ENCODE measurements around the gene SEMA3C.

SEMA3C gene

DNA sequence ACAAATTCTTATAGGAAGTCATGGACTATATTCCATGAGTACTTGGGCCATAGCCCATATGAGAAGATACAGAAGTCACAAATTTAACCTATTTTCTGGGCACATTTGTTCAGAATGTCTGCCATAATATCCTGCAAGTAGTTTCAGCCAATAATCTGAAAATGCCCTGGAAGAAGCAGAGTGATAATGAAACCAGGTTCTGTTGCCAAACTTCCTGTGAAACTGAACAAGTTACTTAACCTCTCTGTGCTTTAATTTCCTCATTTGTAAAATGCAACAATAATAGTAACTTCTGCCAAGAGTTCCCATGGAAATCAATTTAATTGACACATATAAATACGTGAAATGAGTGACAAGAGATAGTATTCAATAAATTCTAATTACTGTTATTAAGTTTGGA is 88.8 kb downstream of the SEMA3C start:
- TF ChIP-seq, protein P1, sequence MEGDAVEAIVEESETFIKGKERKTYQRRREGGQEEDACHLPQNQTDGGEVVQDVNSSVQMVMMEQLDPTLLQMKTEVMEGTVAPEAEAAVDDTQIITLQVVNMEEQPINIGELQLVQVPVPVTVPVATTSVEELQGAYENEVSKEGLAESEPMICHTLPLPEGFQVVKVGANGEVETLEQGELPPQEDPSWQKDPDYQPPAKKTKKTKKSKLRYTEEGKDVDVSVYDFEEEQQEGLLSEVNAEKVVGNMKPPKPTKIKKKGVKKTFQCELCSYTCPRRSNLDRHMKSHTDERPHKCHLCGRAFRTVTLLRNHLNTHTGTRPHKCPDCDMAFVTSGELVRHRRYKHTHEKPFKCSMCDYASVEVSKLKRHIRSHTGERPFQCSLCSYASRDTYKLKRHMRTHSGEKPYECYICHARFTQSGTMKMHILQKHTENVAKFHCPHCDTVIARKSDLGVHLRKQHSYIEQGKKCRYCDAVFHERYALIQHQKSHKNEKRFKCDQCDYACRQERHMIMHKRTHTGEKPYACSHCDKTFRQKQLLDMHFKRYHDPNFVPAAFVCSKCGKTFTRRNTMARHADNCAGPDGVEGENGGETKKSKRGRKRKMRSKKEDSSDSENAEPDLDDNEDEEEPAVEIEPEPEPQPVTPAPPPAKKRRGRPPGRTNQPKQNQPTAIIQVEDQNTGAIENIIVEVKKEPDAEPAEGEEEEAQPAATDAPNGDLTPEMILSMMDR (IDR thresholded peaks at IDR 0.05; ENCODE audit: low read depth, low read length) = no peak
- DNase-seq (ENCODE audit: low read depth in 2 of 2) = no peak
- no peak overlapping the region for H3K4me3 ChIP-seq (replicated peaks in 1 of 2; ENCODE audit: low read depth in 2 of 2, low read length in 2 of 2)

DNA sequence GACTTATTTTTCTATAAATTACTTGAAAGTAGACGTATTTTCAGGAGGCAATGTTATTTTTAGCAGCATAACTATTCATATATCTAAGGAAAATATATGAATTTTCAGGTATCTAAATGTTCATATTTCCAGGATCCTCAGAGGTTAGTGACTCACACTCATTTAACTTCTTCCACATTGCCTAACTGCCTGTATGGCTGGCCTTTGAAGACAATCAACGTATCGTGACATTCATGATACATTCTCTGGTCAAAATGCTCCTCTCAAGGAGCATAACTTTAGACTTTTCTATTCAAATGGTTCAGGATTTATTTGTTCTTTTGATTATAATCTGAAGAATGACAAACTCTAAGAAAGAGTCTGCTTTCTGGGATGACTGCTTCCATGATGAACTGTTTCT is 89.3 kb downstream of the SEMA3C start:
- no peak overlapping the region for H3K4me3 ChIP-seq (replicated peaks in 1 of 2; ENCODE audit: low read depth in 2 of 2, low read length in 2 of 2)
- DNase-seq (ENCODE audit: low read depth in 2 of 2) = peak in 1 of 2 donors; percentile 57
- TF ChIP-seq, protein P1 (IDR thresholded peaks at IDR 0.05; ENCODE audit: low read depth, low read length) = no peak

DNA sequence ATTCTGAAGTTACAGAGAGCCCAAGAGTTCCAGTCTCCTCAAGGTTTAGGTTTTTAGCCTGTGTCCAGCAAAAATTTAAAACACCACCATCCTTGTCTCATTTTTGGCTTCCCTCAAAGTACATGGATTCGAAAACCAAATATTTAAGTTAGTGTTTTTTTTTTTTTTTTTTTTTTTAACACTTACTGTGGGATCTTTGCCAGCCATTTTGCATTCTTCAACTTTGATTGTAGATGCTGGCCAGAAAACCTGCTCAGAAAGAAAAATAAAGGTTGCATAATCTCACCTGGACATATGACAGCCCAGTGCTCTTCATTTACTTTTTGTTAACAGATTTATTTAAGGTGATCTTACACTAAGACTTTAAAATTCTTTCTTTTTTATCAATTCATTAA is 91.6 kb downstream of the SEMA3C start:
- TF ChIP-seq, protein P1 (IDR thresholded peaks at IDR 0.05; ENCODE audit: low read depth, low read length) = no peak
- DNase-seq (ENCODE audit: low read depth in 2 of 2) = peak; percentile 58 to 65
- H3K4me3 ChIP-seq (replicated peaks in 1 of 2; ENCODE audit: low read depth in 2 of 2, low read length in 2 of 2) = no peak overlapping the region

DNA sequence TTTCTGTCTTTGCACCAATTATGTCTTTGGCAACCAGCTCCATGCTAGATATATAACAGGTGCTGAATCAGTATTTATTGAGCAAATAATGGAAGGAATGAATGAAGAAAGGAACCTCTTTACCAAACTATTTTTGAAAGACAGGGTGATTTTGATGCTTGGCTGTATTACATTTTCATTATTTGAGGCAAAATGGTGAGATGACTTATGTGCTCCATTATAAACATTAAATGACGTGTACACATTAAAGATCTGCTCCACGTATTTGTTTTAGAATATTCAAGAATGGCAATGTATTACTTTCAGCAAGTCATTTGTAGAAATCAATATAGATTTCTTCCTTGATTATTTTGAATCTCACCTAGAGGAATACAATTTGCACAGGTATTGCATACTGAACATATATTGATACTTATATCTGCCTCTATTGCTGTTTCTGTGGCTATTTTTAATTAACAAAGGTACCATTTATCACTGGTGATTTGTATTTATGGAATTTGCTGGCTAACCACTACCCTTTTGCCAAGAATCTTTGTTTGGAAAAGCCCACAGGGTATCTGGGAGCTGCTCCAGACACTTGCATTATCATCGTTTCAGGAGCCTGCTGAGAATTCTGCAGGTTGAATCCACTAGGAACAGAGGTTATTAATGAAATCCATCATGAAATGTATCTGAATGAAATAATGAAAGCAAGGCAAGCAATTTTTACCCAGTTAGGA is 92.2 kb downstream of the SEMA3C start:
- TF ChIP-seq, protein P1 (IDR thresholded peaks at IDR 0.05; ENCODE audit: low read depth, low read length) = no peak
- peak in 1 of 2 donors; percentile 64 for DNase-seq (ENCODE audit: low read depth in 2 of 2)
- no peak overlapping the region for H3K4me3 ChIP-seq (replicated peaks in 1 of 2; ENCODE audit: low read depth in 2 of 2, low read length in 2 of 2)

DNA sequence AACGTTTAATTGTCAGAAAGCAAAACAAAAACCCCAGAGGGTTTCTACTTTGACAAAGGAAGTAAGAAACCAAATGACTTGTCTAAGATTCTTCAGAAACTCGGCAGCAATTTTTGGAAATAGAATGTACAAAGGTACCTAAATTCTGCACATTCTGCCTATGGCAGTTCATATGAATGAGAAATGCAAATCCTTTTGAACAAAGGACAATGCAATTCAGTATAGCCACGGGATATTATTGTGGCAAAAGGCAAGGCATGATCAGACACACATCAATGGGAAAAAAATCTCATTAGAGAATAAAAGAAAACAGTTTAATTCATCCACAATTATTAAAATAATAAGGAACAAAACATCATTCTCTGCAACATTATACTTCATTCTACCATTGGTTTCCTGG is 93.4 kb downstream of the SEMA3C start:
- TF ChIP-seq, protein P1 (IDR thresholded peaks at IDR 0.05; ENCODE audit: low read depth, low read length) = no peak
- no peak overlapping the region for H3K4me3 ChIP-seq (replicated peaks in 1 of 2; ENCODE audit: low read depth in 2 of 2, low read length in 2 of 2)
- DNase-seq (ENCODE audit: low read depth in 2 of 2) = no peak

DNA sequence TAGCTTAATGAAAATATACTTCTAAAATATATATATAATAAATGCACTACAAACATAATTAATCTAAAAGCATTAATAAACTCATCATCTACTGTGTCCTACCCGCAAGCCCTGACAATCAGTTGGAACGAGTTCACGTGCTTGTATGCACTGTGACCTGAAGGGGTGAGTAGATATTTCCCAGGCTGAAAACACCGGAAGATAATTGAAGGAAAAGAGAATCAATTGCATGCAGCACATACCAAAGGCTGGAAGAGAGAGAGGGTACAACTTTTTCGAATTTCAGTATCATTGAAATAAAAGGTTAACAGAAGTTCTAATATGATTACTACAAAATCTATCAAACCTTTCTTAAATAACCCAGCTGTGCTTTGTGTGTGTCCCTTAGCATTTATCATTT is 94.6 kb downstream of the SEMA3C start:
- no peak for DNase-seq (ENCODE audit: low read depth in 2 of 2)
- TF ChIP-seq, protein P1 (IDR thresholded peaks at IDR 0.05; ENCODE audit: low read depth, low read length) = no peak
- no peak overlapping the region for H3K4me3 ChIP-seq (replicated peaks in 1 of 2; ENCODE audit: low read depth in 2 of 2, low read length in 2 of 2)

DNA sequence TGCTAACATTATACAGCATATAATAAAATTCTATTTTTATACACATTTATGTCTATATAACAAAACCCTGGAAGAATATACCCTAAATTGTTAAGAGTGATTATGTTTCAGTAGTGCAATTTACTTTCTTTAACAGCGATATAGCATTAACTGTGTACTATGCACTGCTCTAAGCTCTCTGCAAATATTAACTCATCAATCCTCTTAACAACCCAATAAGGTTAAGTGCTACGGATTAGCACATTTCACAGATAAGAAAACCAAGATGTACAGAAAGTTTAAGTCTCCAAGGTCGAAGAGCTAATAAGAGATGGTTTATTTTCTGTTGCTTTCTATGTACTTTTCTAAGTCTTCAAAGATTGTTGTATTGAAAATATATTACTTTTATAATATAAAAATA is 95.8 kb downstream of the SEMA3C start:
- H3K4me3 ChIP-seq (replicated peaks in 1 of 2; ENCODE audit: low read depth in 2 of 2, low read length in 2 of 2) = no peak overlapping the region
- TF ChIP-seq, protein P1 (IDR thresholded peaks at IDR 0.05; ENCODE audit: low read depth, low read length) = no peak
- DNase-seq (ENCODE audit: low read depth in 2 of 2) = no peak
